Measurements from ENCODE around the gene SARDH. TPM values are rescaled to one million over a fixed set of nuclear protein-coding genes. Genes with fewer than 3 reads are reported as not detected.
A peak's percentile ranks its signal among the peaks of the same experiment; 100 is the strongest.

SARDH gene
- total and polyA plus RNA-seq, 7 donors: 0.49 to 3.0 (median 1.9) TPM; not detected in 1

DNA sequence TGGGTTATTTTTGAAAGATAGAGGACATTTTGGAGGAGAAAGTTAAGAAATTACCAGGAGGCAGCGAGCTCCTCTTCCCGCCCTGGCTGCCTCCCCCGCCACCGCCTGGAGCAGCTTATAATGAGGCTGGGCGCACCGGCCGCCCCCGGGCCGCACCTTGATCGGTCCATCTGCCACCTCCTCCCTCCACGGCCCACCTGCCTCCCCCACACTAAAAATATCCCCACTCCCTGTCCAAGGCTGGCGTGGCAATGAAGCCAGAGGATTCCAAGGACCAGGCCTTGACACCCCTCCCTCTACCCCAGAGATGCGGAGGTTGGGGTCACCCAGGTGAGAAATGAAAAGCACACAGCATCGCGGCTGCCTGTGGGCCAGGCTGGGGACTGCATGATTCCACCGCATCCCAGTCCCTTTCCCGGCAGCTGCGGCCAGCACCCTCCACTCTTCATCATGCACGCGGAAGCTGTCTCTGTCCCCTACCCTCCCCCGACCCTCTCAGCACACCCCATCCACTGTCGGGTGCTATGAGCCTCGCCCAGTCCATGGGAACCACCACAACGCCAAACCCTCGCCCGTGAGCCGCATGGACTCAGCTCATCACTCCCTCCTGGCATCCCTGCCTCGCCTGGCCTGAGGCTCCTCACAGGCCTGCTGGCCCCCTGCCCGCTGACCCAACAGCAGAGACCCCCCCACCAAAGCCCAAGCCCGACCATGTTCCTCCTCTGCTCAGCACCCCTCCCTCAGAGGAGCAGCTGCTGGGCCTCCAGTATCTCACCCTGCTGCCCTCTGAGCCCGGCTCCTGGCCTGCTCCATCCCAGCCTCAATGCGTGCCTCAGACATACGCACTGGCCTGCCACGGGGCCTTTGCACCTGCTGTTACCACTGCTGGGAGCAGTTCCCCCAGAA lies 50.0 kb downstream of the SARDH start:
- DNase-seq: no peak
- H3K4me3 ChIP-seq: no peak overlapping the region
- intact Hi-C loops (cut with DNase I): no loop called here
- no peak overlapping the region for H3K27ac ChIP-seq
- H3K4me1 ChIP-seq: peaks cover 0 to 20% (median 4%) of the 10 kb centered on the region in 4 donors
- TF ChIP-seq POLR2AphosphoS5 (IDR thresholded peaks at IDR 0.05): no peak
- no peak for TF ChIP-seq POLR2A (IDR thresholded peaks at IDR 0.05)
- TF ChIP-seq EP300 (IDR thresholded peaks at IDR 0.05): no peak
- TF ChIP-seq, protein P1, sequence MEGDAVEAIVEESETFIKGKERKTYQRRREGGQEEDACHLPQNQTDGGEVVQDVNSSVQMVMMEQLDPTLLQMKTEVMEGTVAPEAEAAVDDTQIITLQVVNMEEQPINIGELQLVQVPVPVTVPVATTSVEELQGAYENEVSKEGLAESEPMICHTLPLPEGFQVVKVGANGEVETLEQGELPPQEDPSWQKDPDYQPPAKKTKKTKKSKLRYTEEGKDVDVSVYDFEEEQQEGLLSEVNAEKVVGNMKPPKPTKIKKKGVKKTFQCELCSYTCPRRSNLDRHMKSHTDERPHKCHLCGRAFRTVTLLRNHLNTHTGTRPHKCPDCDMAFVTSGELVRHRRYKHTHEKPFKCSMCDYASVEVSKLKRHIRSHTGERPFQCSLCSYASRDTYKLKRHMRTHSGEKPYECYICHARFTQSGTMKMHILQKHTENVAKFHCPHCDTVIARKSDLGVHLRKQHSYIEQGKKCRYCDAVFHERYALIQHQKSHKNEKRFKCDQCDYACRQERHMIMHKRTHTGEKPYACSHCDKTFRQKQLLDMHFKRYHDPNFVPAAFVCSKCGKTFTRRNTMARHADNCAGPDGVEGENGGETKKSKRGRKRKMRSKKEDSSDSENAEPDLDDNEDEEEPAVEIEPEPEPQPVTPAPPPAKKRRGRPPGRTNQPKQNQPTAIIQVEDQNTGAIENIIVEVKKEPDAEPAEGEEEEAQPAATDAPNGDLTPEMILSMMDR (IDR thresholded peaks at IDR 0.05): no peak
- no peaks in the 10 kb centered on the region for H3K36me3 ChIP-seq
- H3K9me3 ChIP-seq: no peaks in the 10 kb centered on the region
- WGBS, 2 donors: 69 to 82% methylated on average over 34 of the region's 34 CpGs
- no peaks in the 10 kb centered on the region for H3K27me3 ChIP-seq

DNA sequence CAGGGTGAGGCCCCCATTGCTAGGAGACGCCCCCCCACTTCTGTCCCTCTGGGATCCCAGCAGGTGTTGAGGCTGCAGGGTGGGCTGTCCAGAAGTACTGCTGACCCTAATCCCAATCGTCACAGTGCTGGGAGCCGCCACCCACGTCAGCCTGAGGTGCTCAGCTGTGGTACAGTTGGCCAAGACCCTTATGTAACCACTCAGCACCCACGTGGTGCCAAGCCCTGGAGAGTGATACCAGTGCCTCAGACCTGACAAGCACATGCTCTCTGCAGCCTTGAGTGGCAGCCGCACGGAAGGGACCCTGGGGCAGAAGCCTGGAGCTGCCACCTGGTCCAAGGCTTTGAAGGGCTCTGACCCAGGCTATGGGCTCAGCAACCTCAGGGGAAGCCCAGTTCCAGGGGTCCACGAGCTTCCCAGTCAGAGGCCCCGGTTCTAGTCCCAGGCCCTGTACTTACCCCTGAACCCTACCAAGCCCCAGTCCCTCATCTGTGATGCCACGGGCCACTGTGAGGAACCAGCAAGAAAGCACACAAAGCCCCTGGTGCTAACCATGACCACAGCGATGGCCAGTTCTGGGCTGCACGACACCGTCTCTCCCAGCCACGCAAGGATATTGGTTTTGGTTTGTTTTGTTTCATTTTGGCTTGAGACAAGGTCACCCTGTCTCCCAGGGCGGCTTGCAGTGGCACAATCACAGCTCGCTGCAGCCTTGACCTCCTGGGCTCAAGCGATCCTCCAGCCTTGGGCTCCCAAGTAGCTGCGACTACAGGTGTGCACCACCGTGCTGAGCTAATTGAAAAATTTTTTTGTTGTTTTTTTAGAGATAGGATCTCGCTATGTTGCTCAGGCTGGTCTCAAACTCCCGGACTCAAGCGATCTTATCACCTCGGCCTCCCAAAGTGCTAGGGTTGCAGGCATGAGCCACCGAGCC lies 51.2 kb downstream of the SARDH start:
- Histone ChIP-seq H3K36me3 (no peaks in the 10 kb centered on the region), H3K27me3 (no peaks in the 10 kb centered on the region), H3K4me3 (no peak overlapping the region), H3K27ac (no peak overlapping the region), H3K4me1 (peaks cover 0 to 23% (median 5%) of the 10 kb centered on the region in 4 donors), H3K9me3 (no peaks in the 10 kb centered on the region)
- TF ChIP-seq, protein P1 (IDR thresholded peaks at IDR 0.05): no peak
- TF ChIP-seq POLR2AphosphoS5 (IDR thresholded peaks at IDR 0.05) (no peak), POLR2A (IDR thresholded peaks at IDR 0.05) (no peak), EP300 (IDR thresholded peaks at IDR 0.05) (no peak)
- intact Hi-C loops (cut with DNase I): no loop called here
- WGBS, 2 donors: 78 to 90% methylated on average over 24 of the region's 24 CpGs
- no peak for DNase-seq

DNA sequence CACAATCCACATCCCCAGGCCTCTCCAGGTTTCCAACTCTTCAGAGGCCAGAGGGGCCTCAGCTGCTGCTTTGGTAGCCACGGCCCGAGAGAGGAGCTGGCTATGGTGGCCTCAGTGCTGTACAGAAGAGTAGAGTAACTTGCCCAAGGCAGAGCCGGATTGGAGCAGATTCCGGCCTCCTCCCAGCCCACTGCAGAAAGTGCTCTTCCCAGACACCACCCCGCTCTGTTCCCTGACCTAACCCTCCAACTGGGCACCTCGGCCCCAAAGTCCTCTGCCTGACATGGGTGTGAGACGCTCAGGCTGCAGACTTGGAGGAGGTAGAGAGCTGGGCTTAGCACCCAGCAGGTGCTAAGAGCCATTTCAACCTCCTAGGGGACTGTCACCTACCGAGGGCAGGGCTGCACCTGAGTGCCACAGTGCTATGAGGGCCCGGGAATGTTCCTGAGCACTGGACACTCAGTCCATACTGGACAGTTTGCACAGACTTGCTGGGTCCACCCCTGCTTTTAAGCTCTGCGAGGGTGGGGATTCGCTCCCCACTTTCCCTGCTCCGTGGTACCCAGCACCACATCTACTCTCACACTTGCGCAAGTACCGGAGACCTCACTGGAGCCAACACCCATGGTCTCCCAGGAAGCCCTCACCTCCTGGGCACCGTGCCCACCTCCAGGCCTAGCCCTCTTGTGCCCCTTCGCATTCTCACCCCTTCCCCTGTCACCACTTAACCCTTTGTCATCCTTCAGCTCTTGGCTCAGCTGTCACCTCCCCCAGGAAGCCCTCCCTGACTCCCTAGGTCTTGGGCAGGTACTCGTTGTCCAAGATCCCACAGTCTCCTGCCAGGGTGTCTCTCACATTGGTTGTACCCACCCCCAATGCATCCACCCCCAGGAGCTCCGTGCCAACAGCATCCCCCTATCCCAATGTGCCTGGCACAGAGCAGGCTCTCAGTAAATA lies 52.2 kb downstream of the SARDH start:
- Histone ChIP-seq H3K4me1 (peaks cover 0 to 23% (median 5%) of the 10 kb centered on the region in 4 donors), H3K4me3 (no peak overlapping the region), H3K36me3 (no peaks in the 10 kb centered on the region), H3K27me3 (no peaks in the 10 kb centered on the region), H3K27ac (no peak overlapping the region), H3K9me3 (no peaks in the 10 kb centered on the region)
- intact Hi-C loops (cut with DNase I): no loop called here
- WGBS, 2 donors: 70 to 89% methylated on average over 18 of the region's 18 CpGs
- TF ChIP-seq, protein P1 (IDR thresholded peaks at IDR 0.05): no peak
- no peak for TF ChIP-seq EP300 (IDR thresholded peaks at IDR 0.05)
- TF ChIP-seq POLR2A (IDR thresholded peaks at IDR 0.05): no peak
- TF ChIP-seq POLR2AphosphoS5 (IDR thresholded peaks at IDR 0.05): no peak
- no peak for DNase-seq

DNA sequence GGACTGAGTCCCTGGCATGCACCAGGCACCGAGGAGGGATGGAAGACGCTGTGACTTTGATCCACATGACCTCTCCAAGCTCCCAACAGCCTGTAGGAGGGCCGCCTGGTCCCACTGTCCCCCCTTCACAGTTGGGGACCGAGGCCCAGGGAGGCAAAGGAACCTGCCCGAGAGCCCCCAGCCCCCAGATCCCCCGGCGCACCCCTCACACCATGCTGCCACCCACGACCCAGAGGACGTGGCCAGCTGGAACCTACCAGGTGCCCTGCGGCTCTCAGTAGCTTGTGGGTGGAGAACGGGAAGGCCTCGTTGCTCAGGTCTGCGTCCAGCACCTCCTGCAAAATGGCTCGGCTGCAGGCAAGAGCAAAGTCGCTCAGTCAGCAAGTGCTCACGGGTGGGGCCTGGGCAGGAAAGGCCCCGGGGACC lies 53.2 kb downstream of the SARDH start:
- intact Hi-C loops (cut with DNase I): no loop called here
- Histone ChIP-seq H3K36me3 (no peaks in the 10 kb centered on the region), H3K4me1 (peaks cover 0 to 28% (median 5%) of the 10 kb centered on the region in 4 donors), H3K9me3 (no peaks in the 10 kb centered on the region), H3K4me3 (no peak overlapping the region), H3K27ac (peak overlapping the region in 1 of 4 donors; percentile 37), H3K27me3 (no peaks in the 10 kb centered on the region)
- WGBS, 2 donors: 67 to 83% methylated on average over 17 of the region's 17 CpGs
- DNase-seq: no peak
- no peak for TF ChIP-seq EP300 (IDR thresholded peaks at IDR 0.05)
- no peak for TF ChIP-seq POLR2A (IDR thresholded peaks at IDR 0.05)
- TF ChIP-seq, protein P1 (IDR thresholded peaks at IDR 0.05): no peak
- TF ChIP-seq POLR2AphosphoS5 (IDR thresholded peaks at IDR 0.05): no peak
